ENCODE data around the gene ADGRG6. TPM values are rescaled to one million over a fixed set of nuclear protein-coding genes. Genes with fewer than 3 reads are reported as not detected.

Gene ADGRG6
- total and polyA plus RNA-seq, 2 donors (not counting 3 experiments of a cell fraction or from before 2014, with no cell fraction given) = 99.3 to 166 TPM

- no peaks in the 10 kb centered on the region for H3K9me1 ChIP-seq (replicated peaks; ENCODE audit: control insufficient read depth, extremely low read depth, insufficient read depth, low read length)
- ChIA-PET POLR2A (interaction anchor here (1.0 to 1.2 kb wide), 2 partner anchors 9 to 32 kb away, joined by 3 read pairs; no protein-coding TSS in a partner anchor), CTCF (interaction anchor here (0.9 to 1.9 kb wide), 7 partner anchors 9 to 251 kb away, joined by 3 to 9 read pairs (median 4); no protein-coding TSS in a partner anchor)
- TF ChIP-seq POLR2AphosphoS5 (IDR thresholded peaks at IDR 0.05; ENCODE audit: insufficient read depth, low read depth, low read length) (no peak), CTCF (IDR thresholded peaks at IDR 0.05; ENCODE audit: extremely low read depth in 1 of 2, insufficient read depth in 1 of 2, low read depth in 1 of 2, low read length in 2 of 2) (no peak), JUN (IDR thresholded peaks at IDR 0.05; ENCODE audit: borderline replicate concordance, insufficient read depth, insufficient read length, low read depth) (peak; percentile 67), MYC (IDR thresholded peaks at IDR 0.05; ENCODE audit: low read depth, low read length) (no peak), EZH2 (IDR thresholded peaks at IDR 0.05; ENCODE audit: borderline replicate concordance, low read depth, low read length, severe bottlenecking) (no peak), POLR2A (IDR thresholded peaks at IDR 0.05; ENCODE audit: low read depth, low read length) (no peak), GATA2 (IDR thresholded peaks at IDR 0.05; ENCODE audit: insufficient read depth, insufficient read length, low read depth, low read length) (peak; percentile 30), FOS (IDR thresholded peaks at IDR 0.05; ENCODE audit: borderline replicate concordance, insufficient read depth, low read length) (peak; percentile 30), MAX (IDR thresholded peaks at IDR 0.05; ENCODE audit: insufficient read depth, insufficient read length) (no peak)
- peaks cover 2% of the 10 kb centered on the region for H3K79me2 ChIP-seq (ENCODE audit: control insufficient read depth, insufficient read depth, low read length)
- BruUV-seq (replicated peaks) = no TSS peak
- intact Hi-C loops (cut with micrococcal nuclease) (loop anchor here (1.0 to 10.0 kb wide), 3 partner anchors 9 to 537 kb away; partner anchors contain the start of gene HIVEP2), dilution Hi-C loops (cut with MboI; ENCODE audit: extremely low pct_ligation_motif_present, low sequenced_read_pairs) (no loop called here)
- peak overlapping the region; percentile 92 for H3K9ac ChIP-seq (replicated peaks; ENCODE audit: extremely low read depth, insufficient read depth, low read length)
- H3K4me1 ChIP-seq (ENCODE audit: control insufficient read depth, extremely low read depth, insufficient read depth, low read length) = peaks cover 81% of the 10 kb centered on the region
- H3K36me3 ChIP-seq (ENCODE audit: control insufficient read depth in 2 of 2, extremely low read depth in 1 of 2, insufficient read depth in 2 of 2, low read length in 2 of 2) = peaks cover 2 to 5% of the 10 kb centered on the region in 2 experiments
- H3K4me3 ChIP-seq (replicated peaks in 1 of 3; ENCODE audit: insufficient read depth in 1 of 3, low read depth in 1 of 3, low read length in 3 of 3) = peak overlapping the region in 1 of 3 experiments; percentile 23
- peak; percentile 95 for DNase-seq (ENCODE audit: low read depth, low spot score)
- H4K20me1 ChIP-seq (replicated peaks; ENCODE audit: control insufficient read depth, extremely low read depth, insufficient read depth, low read length) = no peaks in the 10 kb centered on the region
- no peaks in the 10 kb centered on the region for H3K9me3 ChIP-seq (replicated peaks; ENCODE audit: control insufficient read depth, insufficient read depth, low read length)
- peak overlapping the region; percentile 97 for H3K27ac ChIP-seq (ENCODE audit: insufficient read depth, low read depth, low read length)
- H2AFZ ChIP-seq (ENCODE audit: low read depth, low read length) = no peak overlapping the region
- H3K4me2 ChIP-seq (ENCODE audit: insufficient read depth, low read length) = peak overlapping the region; percentile 85
- peak; percentile 53 for FAIRE-seq
- H3K27me3 ChIP-seq (ENCODE audit: control insufficient read depth in 2 of 2, insufficient read depth in 2 of 2, low read length in 2 of 2) = no peaks in the 10 kb centered on the region
Measured at GRCh38 chr6:142407685-142408273, 106.0 kb downstream of the ADGRG6 start.

All from endothelial cell of umbilical vein (primary cell).